Measurements from ENCODE around the gene KCNH2. TPM values are rescaled to one million over a fixed set of nuclear protein-coding genes. Genes with fewer than 3 reads are reported as not detected.

The KCNH2 gene
- total RNA-seq, 1 experiment from 2014 or later, result 1.8 TPM

DNA sequence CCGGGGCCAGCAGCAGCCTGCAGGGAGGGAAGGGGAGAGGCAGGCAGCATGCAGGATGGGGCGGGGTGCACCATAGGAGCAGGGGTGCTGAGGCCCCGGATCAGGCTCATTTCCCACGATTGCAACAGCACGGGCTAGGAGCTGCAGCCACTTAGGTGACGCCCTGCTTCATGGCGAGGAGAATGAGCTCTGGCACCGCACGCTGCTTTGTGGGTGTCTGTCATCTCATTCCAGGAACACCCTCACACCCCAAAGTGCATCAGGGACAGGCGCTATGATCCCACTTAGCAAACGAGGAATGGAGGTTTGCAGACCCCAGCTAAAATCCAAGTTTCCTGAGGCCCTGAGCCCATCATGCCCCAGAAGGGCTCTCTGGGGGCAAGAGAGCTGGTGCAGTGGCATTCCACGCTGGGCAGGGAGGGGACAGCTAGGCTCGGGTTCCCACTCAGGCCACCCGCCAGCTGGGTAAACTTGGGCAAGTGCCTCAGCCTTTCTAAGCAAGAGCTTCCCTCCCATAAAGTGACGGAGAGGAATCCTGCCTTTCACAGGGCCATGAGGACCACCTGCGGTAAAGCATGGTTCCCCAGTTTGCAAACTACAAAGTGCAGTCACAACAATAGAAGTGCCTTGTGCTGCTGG is 9.3 kb downstream of the KCNH2 start:
- H3K4me1 ChIP-seq (ENCODE audit: control insufficient read depth, insufficient read depth, low read length), result no peaks in the 10 kb centered on the region; the same call in none of the 2 replicates
- DNase-seq (ENCODE audit: low read depth, low spot score), result no peak
- intact Hi-C loops (cut with micrococcal nuclease; ENCODE audit: unreplicated experiment), result no loop called here

DNA sequence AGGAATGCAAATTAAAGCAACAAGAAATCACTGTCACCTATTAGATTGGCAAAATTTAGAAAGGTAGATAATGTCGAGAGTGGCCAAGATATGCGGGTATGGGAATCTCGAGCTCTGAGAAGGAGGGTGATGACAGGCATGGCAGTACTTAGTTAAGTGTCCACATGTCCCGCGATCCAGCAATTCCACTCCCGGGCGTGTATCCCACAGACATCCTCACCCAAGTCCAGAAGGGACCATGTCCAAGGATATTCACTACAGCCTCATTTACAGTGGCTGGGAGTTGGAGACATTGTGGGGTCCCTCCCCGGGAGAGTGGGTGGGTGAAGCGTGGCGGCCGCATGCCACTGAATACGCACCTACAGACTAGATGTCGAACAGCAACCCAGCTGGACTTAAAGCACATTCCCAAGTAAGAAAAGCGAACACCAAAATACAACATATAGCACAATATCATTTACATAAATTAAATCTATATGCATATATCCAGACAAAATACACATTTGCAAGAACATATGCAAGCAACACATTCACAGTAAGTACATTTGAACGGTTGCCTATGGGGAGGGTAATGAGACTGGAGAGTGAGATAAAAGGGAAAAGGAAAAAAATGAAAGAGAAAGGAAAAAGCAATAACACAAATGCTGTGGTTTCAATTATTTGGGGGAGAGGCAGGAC is 9.9 kb downstream of the KCNH2 start:
- no peaks in the 10 kb centered on the region for H3K9me3 ChIP-seq (ENCODE audit: control insufficient read depth, insufficient read depth, low read depth, low read length)
- intact Hi-C loops (cut with micrococcal nuclease; ENCODE audit: unreplicated experiment) (no loop called here), in situ Hi-C loops (cut with HindIII; ENCODE audit: low pct_unique_long_range_greater_than_20kb, low sequenced_read_pairs) (no loop called here)
- no peak overlapping the region for H3K27ac ChIP-seq (ENCODE audit: low read length)
- no TSS peak for BruUV-seq (replicated peaks)
- CTCF ChIA-PET, result no interaction called here
- no peaks in the 10 kb centered on the region for H3K27me3 ChIP-seq (ENCODE audit: control insufficient read depth, insufficient read depth, low read length)
- DNase-seq (ENCODE audit: low read depth, low spot score) (no peak), ATAC-seq (no peak)
- POLR2A ChIA-PET, result no interaction called here
- no peaks in the 10 kb centered on the region; the same call in none of the 2 replicates for H3K4me1 ChIP-seq (ENCODE audit: control insufficient read depth, insufficient read depth, low read length)
- H3K36me3 ChIP-seq (ENCODE audit: control insufficient read depth, insufficient read depth, low read length), result no peaks in the 10 kb centered on the region
- no peak overlapping the region for H3K4me3 ChIP-seq (ENCODE audit: low read depth in 2 of 2, low read length in 2 of 2)
- TF ChIP-seq, protein P1, sequence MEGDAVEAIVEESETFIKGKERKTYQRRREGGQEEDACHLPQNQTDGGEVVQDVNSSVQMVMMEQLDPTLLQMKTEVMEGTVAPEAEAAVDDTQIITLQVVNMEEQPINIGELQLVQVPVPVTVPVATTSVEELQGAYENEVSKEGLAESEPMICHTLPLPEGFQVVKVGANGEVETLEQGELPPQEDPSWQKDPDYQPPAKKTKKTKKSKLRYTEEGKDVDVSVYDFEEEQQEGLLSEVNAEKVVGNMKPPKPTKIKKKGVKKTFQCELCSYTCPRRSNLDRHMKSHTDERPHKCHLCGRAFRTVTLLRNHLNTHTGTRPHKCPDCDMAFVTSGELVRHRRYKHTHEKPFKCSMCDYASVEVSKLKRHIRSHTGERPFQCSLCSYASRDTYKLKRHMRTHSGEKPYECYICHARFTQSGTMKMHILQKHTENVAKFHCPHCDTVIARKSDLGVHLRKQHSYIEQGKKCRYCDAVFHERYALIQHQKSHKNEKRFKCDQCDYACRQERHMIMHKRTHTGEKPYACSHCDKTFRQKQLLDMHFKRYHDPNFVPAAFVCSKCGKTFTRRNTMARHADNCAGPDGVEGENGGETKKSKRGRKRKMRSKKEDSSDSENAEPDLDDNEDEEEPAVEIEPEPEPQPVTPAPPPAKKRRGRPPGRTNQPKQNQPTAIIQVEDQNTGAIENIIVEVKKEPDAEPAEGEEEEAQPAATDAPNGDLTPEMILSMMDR (IDR thresholded peaks at IDR 0.05), result no peak
- no peak for TF ChIP-seq SIN3A (IDR thresholded peaks at IDR 0.05; ENCODE audit: borderline replicate concordance, insufficient read depth, low read depth, low read length)
- TF ChIP-seq, protein P2, sequence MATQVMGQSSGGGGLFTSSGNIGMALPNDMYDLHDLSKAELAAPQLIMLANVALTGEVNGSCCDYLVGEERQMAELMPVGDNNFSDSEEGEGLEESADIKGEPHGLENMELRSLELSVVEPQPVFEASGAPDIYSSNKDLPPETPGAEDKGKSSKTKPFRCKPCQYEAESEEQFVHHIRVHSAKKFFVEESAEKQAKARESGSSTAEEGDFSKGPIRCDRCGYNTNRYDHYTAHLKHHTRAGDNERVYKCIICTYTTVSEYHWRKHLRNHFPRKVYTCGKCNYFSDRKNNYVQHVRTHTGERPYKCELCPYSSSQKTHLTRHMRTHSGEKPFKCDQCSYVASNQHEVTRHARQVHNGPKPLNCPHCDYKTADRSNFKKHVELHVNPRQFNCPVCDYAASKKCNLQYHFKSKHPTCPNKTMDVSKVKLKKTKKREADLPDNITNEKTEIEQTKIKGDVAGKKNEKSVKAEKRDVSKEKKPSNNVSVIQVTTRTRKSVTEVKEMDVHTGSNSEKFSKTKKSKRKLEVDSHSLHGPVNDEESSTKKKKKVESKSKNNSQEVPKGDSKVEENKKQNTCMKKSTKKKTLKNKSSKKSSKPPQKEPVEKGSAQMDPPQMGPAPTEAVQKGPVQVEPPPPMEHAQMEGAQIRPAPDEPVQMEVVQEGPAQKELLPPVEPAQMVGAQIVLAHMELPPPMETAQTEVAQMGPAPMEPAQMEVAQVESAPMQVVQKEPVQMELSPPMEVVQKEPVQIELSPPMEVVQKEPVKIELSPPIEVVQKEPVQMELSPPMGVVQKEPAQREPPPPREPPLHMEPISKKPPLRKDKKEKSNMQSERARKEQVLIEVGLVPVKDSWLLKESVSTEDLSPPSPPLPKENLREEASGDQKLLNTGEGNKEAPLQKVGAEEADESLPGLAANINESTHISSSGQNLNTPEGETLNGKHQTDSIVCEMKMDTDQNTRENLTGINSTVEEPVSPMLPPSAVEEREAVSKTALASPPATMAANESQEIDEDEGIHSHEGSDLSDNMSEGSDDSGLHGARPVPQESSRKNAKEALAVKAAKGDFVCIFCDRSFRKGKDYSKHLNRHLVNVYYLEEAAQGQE (IDR thresholded peaks at IDR 0.05; ENCODE audit: insufficient read depth in 1 of 2, low read depth in 2 of 2, low read length in 1 of 2), result no peak
- no peak for TF ChIP-seq TCF7L2 (IDR thresholded peaks at IDR 0.05; ENCODE audit: low read depth, low read length)
- no peak for TF ChIP-seq POLR2AphosphoS5 (IDR thresholded peaks at IDR 0.05; ENCODE audit: low read depth, low read length)

More for the DNA sequence above, 9.3 kb downstream of the KCNH2 start:
- in situ Hi-C loops (cut with HindIII; ENCODE audit: low pct_unique_long_range_greater_than_20kb, low sequenced_read_pairs), result no loop called here
- ChIA-PET CTCF (no interaction called here), POLR2A (no interaction called here)
- H3K27me3 ChIP-seq (ENCODE audit: control insufficient read depth, insufficient read depth, low read length), result no peaks in the 10 kb centered on the region
- no TSS peak for BruUV-seq (replicated peaks)
- no peaks in the 10 kb centered on the region for H3K9me3 ChIP-seq (ENCODE audit: control insufficient read depth, insufficient read depth, low read depth, low read length)
- TF ChIP-seq SIN3A (IDR thresholded peaks at IDR 0.05; ENCODE audit: borderline replicate concordance, insufficient read depth, low read depth, low read length) (no peak), TCF7L2 (IDR thresholded peaks at IDR 0.05; ENCODE audit: low read depth, low read length) (no peak), POLR2AphosphoS5 (IDR thresholded peaks at IDR 0.05; ENCODE audit: low read depth, low read length) (no peak)
- TF ChIP-seq, protein P1 (IDR thresholded peaks at IDR 0.05), result no peak
- TF ChIP-seq, protein P2 (IDR thresholded peaks at IDR 0.05; ENCODE audit: insufficient read depth in 1 of 2, low read depth in 2 of 2, low read length in 1 of 2), result no peak
- no peak overlapping the region for H3K27ac ChIP-seq (ENCODE audit: low read length)
- no peak overlapping the region for H3K4me3 ChIP-seq (ENCODE audit: low read depth in 2 of 2, low read length in 2 of 2)
- no peaks in the 10 kb centered on the region for H3K36me3 ChIP-seq (ENCODE audit: control insufficient read depth, insufficient read depth, low read length)
- no peak for ATAC-seq
